Esophagus muscularis mucosa (tissue), 3 donors: ENCODE data around the gene SYNGR1.

Experiments
- POLR2A ChIP-seq: fragments of 450-650 bp; IDR thresholded peaks from one replicate; pipeline ENCODE4 v1.6.1; 2017; ENCODE audit warnings: antibody characterized with exemption, moderate library complexity, mild to moderate bottlenecking, low read depth
- POLR2AphosphoS5 ChIP-seq, 2 donors: sonication (generic); formaldehyde crosslinking; IDR thresholded peaks; one replicate each; pipeline ENCODE4 v1.6.1; 2017; ENCODE audit warnings: antibody characterized with exemption in 2 of 2
- TF ChIP-seq, protein P1 (sequence below), 3 experiments: fragments of 200-600 bp in 2 of 3; fragments of 450-650 bp in 1 of 3; sonication (generic) in 2 of 3; IDR thresholded peaks; one replicate each; pipeline ENCODE4 v1.5.1; 2017 to 2019; ENCODE audit warnings: antibody characterized with exemption in 3 of 3, mild to moderate bottlenecking in 2 of 3, moderate library complexity in 1 of 3

GRCh38 chr22:39362271-39362670 lies 12.5 kb downstream of the SYNGR1 start:
- TF ChIP-seq POLR2A (no peak), POLR2AphosphoS5 (IDR thresholded peaks at IDR 0.05) (no peak)
- TF ChIP-seq, protein P1, sequence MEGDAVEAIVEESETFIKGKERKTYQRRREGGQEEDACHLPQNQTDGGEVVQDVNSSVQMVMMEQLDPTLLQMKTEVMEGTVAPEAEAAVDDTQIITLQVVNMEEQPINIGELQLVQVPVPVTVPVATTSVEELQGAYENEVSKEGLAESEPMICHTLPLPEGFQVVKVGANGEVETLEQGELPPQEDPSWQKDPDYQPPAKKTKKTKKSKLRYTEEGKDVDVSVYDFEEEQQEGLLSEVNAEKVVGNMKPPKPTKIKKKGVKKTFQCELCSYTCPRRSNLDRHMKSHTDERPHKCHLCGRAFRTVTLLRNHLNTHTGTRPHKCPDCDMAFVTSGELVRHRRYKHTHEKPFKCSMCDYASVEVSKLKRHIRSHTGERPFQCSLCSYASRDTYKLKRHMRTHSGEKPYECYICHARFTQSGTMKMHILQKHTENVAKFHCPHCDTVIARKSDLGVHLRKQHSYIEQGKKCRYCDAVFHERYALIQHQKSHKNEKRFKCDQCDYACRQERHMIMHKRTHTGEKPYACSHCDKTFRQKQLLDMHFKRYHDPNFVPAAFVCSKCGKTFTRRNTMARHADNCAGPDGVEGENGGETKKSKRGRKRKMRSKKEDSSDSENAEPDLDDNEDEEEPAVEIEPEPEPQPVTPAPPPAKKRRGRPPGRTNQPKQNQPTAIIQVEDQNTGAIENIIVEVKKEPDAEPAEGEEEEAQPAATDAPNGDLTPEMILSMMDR (IDR thresholded peaks at IDR 0.05): no peak
